Left lobe of liver (tissue), 2 donors: ENCODE measurements around the gene CCDC172. TPM values are rescaled to one million over a fixed set of nuclear protein-coding genes. Genes with fewer than 3 reads are reported as not detected.

Source experiments
- ATAC-seq: fragments of 200-7000 bp; cut with Tn5 transposase; one replicate; pipeline ENCODE4 v1.9.1; 2020; ENCODE audit warnings: mild to moderate bottlenecking, moderate library complexity
- DNase-seq: peaks from one replicate; pipeline ENCODE4 v3.0.0-alpha.2; 2020; ENCODE audit warnings: low spot score
- total RNA-seq: library from RNA; stranded (reverse); gene quantifications from one replicate; pipeline ENCODE4 v1.2.1, GENCODE V29; 2021
- donor health status: DM: no; HTN: no; CAD: no; lungs with moderate emphysema.
- donor health status: DM: no; HTN: yes; CAD: no.

The CCDC172 gene
- total RNA-seq, 1 donor from 2014 or later = not detected

DNA sequence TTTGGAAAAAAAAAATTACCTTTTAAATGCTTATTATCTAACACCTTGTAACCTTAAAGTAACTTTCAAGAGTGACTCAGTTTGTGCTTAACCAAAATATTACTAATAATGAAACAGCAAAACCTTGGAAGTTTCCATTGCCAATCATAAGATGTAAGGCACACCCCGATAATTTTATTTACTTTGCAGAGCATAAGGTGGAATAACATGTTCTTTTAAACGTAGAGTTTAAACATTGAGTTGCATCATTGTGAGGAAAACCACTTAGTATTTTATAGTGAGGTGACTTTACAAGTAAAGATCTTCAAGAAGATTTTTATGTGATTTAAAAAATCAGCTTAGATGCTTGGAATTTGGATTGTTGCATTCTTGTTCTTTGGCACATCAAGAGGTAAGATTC is 103.4 kb downstream of the CCDC172 start, which contains the start of gene PNLIPRP3:
Gene PNLIPRP3, plus strand, starts transcription at position 177 of the 400 bp plus-strand sequence. Its CDS starts 166 bp downstream, at position 343.
- DNase-seq (no peak), ATAC-seq (no peak)

DNA sequence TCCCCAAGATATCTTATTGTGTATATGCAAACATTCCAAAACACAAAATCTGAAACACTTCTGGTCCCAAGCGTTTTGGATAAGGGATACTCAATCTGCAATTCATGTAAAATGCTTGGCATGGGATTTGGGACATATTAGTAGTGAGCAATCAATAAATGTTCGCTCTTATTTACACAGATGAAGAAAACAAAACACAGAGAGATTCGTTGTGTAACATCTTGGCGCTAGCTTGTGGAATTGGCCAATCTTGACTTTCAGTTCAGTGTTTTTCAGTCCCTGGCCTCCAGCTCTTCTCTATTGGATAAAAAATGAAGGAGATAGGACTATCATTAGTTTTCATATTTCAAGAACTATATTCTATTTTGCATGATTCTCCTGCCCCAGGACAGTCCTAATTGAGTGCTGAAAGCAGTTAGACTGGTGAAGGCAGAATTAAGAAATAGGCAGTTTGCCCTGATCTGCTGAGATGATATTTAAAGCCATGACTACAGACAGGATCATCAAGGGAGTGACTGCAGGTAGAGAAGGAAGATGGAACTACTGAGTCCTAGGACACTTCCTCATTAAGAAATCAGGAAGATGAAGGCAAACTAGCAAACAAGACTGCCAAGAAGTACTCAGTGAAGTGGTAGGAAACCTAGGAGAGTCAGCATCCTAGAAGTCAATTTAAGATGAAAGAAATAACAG is 105.2 kb downstream of the CCDC172 start:
- ATAC-seq (peak; percentile 93), DNase-seq (peak; percentile 66)

Other genes starting within 250 kb of the CCDC172 start
- 75.2 TPM for gene GFRA1, start 51.2 kb upstream of the CCDC172 start, total RNA-seq
- gene PNLIPRP3, start 103.4 kb downstream of the CCDC172 start, total RNA-seq = not detected
- 3.1 TPM for gene PNLIP, start 221.5 kb downstream of the CCDC172 start, total RNA-seq